Smooth muscle cell (in vitro differentiated cells): ENCODE data around the gene APCDD1. TPM values are rescaled to one million over a fixed set of nuclear protein-coding genes. Genes with fewer than 3 reads are reported as not detected.

Experiments used
- DNase-seq: peaks from one replicate; lab custom pipeline; 2025; ENCODE audit not compliant: unreplicated experiment; lab: John Stamatoyannopoulos, UW
- H2AFZ ChIP-seq: fragments of 200-600 bp; sonication (generic); 2 replicates; pipeline ENCODE4 v1.6.0; 2016; ENCODE audit warnings: antibody characterized with exemption, low read depth, mild to moderate bottlenecking
- H3F3A ChIP-seq: fragments of 200-600 bp; sonication (generic); 2 replicates; pipeline ENCODE4 v1.6.0; 2017; ENCODE audit warnings: antibody characterized with exemption, low read depth
- H3K27ac ChIP-seq: fragments of 200-600 bp; sonication (generic); 2 replicates; pipeline ENCODE4 v1.5.1; 2016; ENCODE audit warnings: low read depth, mild to moderate bottlenecking
- H3K27me3 ChIP-seq: fragments of 200-600 bp; sonication (generic); 2 replicates; pipeline ENCODE4 v1.6.1; 2016; ENCODE audit warnings: low read depth, mild to moderate bottlenecking
- H3K36me3 ChIP-seq: fragments of 200-600 bp; sonication (generic); 2 replicates; pipeline ENCODE4 v1.5.1; 2016; ENCODE audit warnings: low read depth
- H3K4me1 ChIP-seq: fragments of 200-600 bp; sonication (generic); 2 replicates; pipeline ENCODE4 v1.5.1; 2016; ENCODE audit warnings: low read depth
- H3K4me2 ChIP-seq: fragments of 200-600 bp; sonication (generic); 2 replicates; pipeline ENCODE4 v1.6.0; 2016; ENCODE audit warnings: mild to moderate bottlenecking
- H3K4me3 ChIP-seq: fragments of 200-600 bp; sonication (generic); 2 replicates; pipeline ENCODE4 v1.5.1; 2016; ENCODE audit warnings: mild to moderate bottlenecking
- H3K79me2 ChIP-seq: fragments of 200-600 bp; sonication (generic); 2 replicates; pipeline ENCODE4 v1.6.0; 2016; ENCODE audit warnings: low read depth, mild to moderate bottlenecking
- H3K9ac ChIP-seq: fragments of 200-600 bp; sonication (generic); 2 replicates; pipeline ENCODE4 v1.6.0; 2016; ENCODE audit warnings: low read depth
- H3K9me3 ChIP-seq: fragments of 200-600 bp; sonication (generic); replicated peaks from 2 replicates; pipeline ENCODE4 v1.5.1; 2016; ENCODE audit warnings: low read depth
- H4K20me1 ChIP-seq: fragments of 200-600 bp; sonication (generic); 2 replicates; pipeline ENCODE4 v1.6.0; 2016; ENCODE audit warnings: low read depth
- WGBS: methylation state at CpG from one replicate; pipeline ENCODE4 v1.1.7; 2016; ENCODE audit warnings: low lambda C conversion rate; 5-methylcytosine and 5-hydroxymethylcytosine counted together
- polyA plus RNA-seq: library from polyadenylated mRNA; unstranded; fragments of >200 nt; fragmentation: Nextera tagmentation; extraction: Ambion mirVana; gene quantifications from 2 replicates; pipeline ENCODE4 v1.2.1, GENCODE V29; 2016
- total RNA-seq: library from RNA; depleted of rRNA; stranded (reverse); fragments of >200 nt; gene quantifications from 2 replicates; pipeline ENCODE4 v1.2.3, GENCODE V29; 2014
- TF ChIP-seq, protein P1 (sequence below): fragments of 200-600 bp; sonication (generic); IDR thresholded peaks from 2 replicates; pipeline ENCODE4 v1.5.1; 2017; ENCODE audit warnings: borderline replicate concordance, mild to moderate bottlenecking, antibody characterized with exemption; ENCODE audit not compliant: insufficient read depth, poor library complexity, severe bottlenecking

APCDD1 gene
- total and polyA plus RNA-seq, 2 experiments from 2014 or later, result 17.3 to 23.1 TPM

- TF ChIP-seq, protein P1, sequence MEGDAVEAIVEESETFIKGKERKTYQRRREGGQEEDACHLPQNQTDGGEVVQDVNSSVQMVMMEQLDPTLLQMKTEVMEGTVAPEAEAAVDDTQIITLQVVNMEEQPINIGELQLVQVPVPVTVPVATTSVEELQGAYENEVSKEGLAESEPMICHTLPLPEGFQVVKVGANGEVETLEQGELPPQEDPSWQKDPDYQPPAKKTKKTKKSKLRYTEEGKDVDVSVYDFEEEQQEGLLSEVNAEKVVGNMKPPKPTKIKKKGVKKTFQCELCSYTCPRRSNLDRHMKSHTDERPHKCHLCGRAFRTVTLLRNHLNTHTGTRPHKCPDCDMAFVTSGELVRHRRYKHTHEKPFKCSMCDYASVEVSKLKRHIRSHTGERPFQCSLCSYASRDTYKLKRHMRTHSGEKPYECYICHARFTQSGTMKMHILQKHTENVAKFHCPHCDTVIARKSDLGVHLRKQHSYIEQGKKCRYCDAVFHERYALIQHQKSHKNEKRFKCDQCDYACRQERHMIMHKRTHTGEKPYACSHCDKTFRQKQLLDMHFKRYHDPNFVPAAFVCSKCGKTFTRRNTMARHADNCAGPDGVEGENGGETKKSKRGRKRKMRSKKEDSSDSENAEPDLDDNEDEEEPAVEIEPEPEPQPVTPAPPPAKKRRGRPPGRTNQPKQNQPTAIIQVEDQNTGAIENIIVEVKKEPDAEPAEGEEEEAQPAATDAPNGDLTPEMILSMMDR, result no peak
- H3K79me2 ChIP-seq, result peaks cover 51% of the 10 kb centered on the region
- peak within 1 kb of the TSS; percentile 74 for H3K27ac ChIP-seq
- H3K36me3 ChIP-seq, result no peaks in the 10 kb centered on the region
- peak; percentile 62 for DNase-seq
- H3K27me3 ChIP-seq, result no peaks in the 10 kb centered on the region
- peaks cover 7% of the 10 kb centered on the region for H3F3A ChIP-seq
- H3K9me3 ChIP-seq, result no peaks in the 10 kb centered on the region
- 1% methylated on average over 55 of the region's 68 CpGs for WGBS
- H2AFZ ChIP-seq, result peak within 1 kb of the TSS; percentile 75
- H3K4me1 ChIP-seq, result no peaks in the 10 kb centered on the region
- peak within 1 kb of the TSS; percentile 73 for H3K9ac ChIP-seq
- H3K4me3 ChIP-seq, result peak within 1 kb of the TSS; percentile 84
- peaks cover 47% of the 10 kb centered on the region for H4K20me1 ChIP-seq
- peak within 1 kb of the TSS; percentile 98 for H3K4me2 ChIP-seq
Observed at GRCh38 chr18:10525697-10526560, 71.5 kb downstream of the APCDD1 start, which contains the start of gene NAPG. NAPG (plus strand) TSS chr18:10526027; CDS start chr18:10526103, 76 bp downstream.

DNA sequence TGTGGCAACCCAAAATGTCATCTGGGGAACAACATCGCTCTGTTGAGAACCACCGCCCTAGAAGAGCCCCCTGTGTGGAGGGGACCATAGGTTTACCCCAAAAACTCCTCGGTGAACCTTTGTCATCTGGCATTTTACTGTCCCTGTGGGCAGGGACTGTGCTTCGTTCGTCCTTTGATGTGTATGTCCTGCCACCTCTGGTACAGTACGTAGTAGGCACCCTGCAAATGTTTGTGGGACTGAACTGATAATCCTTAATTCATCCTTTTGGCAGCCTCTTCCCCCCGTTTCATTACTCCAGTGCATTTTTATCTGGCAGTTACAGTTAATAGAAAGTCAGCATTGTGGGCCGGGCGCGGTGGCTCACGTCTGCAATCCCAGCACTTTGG, 72.1 kb downstream of the APCDD1 start:
- Histone ChIP-seq H4K20me1 (peaks cover 52% of the 10 kb centered on the region), H3F3A (peaks cover 7% of the 10 kb centered on the region), H3K4me1 (no peaks in the 10 kb centered on the region), H3K4me3 (peak overlapping the region; percentile 84), H3K27ac (peak overlapping the region; percentile 74), H3K4me2 (peak overlapping the region; percentile 98), H3K36me3 (no peaks in the 10 kb centered on the region), H2AFZ (peak overlapping the region; percentile 75), H3K9ac (peak overlapping the region; percentile 73), H3K79me2 (peaks cover 58% of the 10 kb centered on the region), H3K27me3 (no peaks in the 10 kb centered on the region), H3K9me3 (no peaks in the 10 kb centered on the region)
- TF ChIP-seq, protein P1, result no peak
- no peak for DNase-seq
- WGBS, result 9% methylated on average over 11 of the region's 11 CpGs

DNA sequence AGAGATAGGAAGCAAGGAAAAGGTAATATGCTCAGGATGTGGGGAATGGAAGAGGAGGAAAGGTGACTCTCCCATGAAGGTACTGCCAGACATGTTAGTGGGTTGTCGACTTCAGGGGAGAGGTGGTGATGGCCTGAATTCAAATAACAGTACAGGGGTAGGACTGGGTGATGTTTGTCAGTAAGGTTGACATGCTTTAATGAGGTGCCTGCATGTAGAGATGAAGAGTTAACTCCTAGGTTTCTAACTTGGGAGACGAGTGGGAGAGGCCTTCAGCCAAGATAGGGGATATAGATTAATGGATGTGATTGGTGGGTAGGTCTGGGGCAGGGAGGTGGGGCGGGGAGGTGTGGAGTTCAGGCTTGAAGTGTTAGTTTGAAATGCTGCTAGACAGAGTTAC, 74.0 kb downstream of the APCDD1 start:
- peaks cover 7% of the 10 kb centered on the region for H3F3A ChIP-seq
- no peaks in the 10 kb centered on the region for H3K4me1 ChIP-seq
- H3K4me2 ChIP-seq, result peak overlapping the region; percentile 31
- H3K27me3 ChIP-seq, result no peaks in the 10 kb centered on the region
- TF ChIP-seq, protein P1, result no peak
- no peaks in the 10 kb centered on the region for H3K36me3 ChIP-seq
- H2AFZ ChIP-seq, result no peak overlapping the region
- H3K79me2 ChIP-seq, result peaks cover 75% of the 10 kb centered on the region
- no peak for DNase-seq
- H3K9ac ChIP-seq, result no peak overlapping the region
- H4K20me1 ChIP-seq, result peaks cover 71% of the 10 kb centered on the region
- WGBS, result 82% methylated on average over 3 of the region's 3 CpGs
- H3K27ac ChIP-seq, result no peak overlapping the region
- no peak overlapping the region for H3K4me3 ChIP-seq
- no peaks in the 10 kb centered on the region for H3K9me3 ChIP-seq
